Measurements from ENCODE around the gene CDK14. TPM values are rescaled to one million over a fixed set of nuclear protein-coding genes. Genes with fewer than 3 reads are reported as not detected.
A peak's percentile ranks its signal among the peaks of the same experiment; 100 is the strongest.

The CDK14 gene
- total RNA-seq, 1 donor from 2014 or later: 1.1 TPM

- peak; percentile 23 for ATAC-seq
Measured at GRCh38 chr7:90816511-90817142, 220.5 kb downstream of the CDK14 start.

- no peak for ATAC-seq
Measured at GRCh38 chr7:90817151-90817550, 221.0 kb downstream of the CDK14 start.

GRCh38 chr7:90817846-90818245 is 221.7 kb downstream of the CDK14 start:
- ATAC-seq: no peak

GRCh38 chr7:90818341-90818740 is 222.2 kb downstream of the CDK14 start:
- no peak for ATAC-seq

- no peak for ATAC-seq
Measured at GRCh38 chr7:90821961-90822620, 226.0 kb downstream of the CDK14 start.

GRCh38 chr7:90824386-90825307 is 228.5 kb downstream of the CDK14 start:
- peak; percentile 29 for ATAC-seq

GRCh38 chr7:90825779-90826178 is 229.7 kb downstream of the CDK14 start:
- ATAC-seq: no peak

GRCh38 chr7:90828601-90829000 is 232.5 kb downstream of the CDK14 start:
- ATAC-seq: no peak

- no peak for ATAC-seq
Measured at GRCh38 chr7:90830308-90830707, 234.2 kb downstream of the CDK14 start.

- no peak for ATAC-seq
Measured at GRCh38 chr7:90832726-90833125, 236.6 kb downstream of the CDK14 start.

GRCh38 chr7:90833443-90833842 is 237.3 kb downstream of the CDK14 start:
- no peak for ATAC-seq

GRCh38 chr7:90834771-90835170 is 238.7 kb downstream of the CDK14 start:
- ATAC-seq: no peak

GRCh38 chr7:90835861-90836260 is 239.7 kb downstream of the CDK14 start:
- ATAC-seq: no peak

GRCh38 chr7:90836937-90837336 is 240.8 kb downstream of the CDK14 start:
- ATAC-seq: no peak

GRCh38 chr7:90838799-90839198 is 242.7 kb downstream of the CDK14 start:
- no peak for ATAC-seq

GRCh38 chr7:90839316-90839715 is 243.2 kb downstream of the CDK14 start:
- no peak for ATAC-seq

GRCh38 chr7:90839727-90840291 is 243.7 kb downstream of the CDK14 start:
- no peak for ATAC-seq

- no peak for ATAC-seq
Measured at GRCh38 chr7:90841759-90842429, 245.8 kb downstream of the CDK14 start.

GRCh38 chr7:90842430-90842788 is 246.3 kb downstream of the CDK14 start:
- ATAC-seq: no peak

- ATAC-seq: no peak
Measured at GRCh38 chr7:90843472-90843871, 247.4 kb downstream of the CDK14 start.

GRCh38 chr7:90844421-90844820 is 248.3 kb downstream of the CDK14 start:
- no peak for ATAC-seq

GRCh38 chr7:90846192-90846591 is 250.1 kb downstream of the CDK14 start:
- ATAC-seq: no peak

GRCh38 chr7:90850066-90850465 is 253.9 kb downstream of the CDK14 start:
- no peak for ATAC-seq

Data from esophagus mucosa (tissue), 1 donor.